Right lobe of liver (tissue), 6 donors: ENCODE measurements around the gene ADGRL3. TPM values are rescaled to one million over a fixed set of nuclear protein-coding genes. Genes with fewer than 3 reads are reported as not detected.

ENCODE experiments used
- ATAC-seq, 4 donors: fragments of 200-7000 bp; cut with Tn5 transposase; one replicate each; pipeline ENCODE4 v1.9.1; 2020; ENCODE audit warnings: mild to moderate bottlenecking in 4 of 4, moderate library complexity in 4 of 4
- DNase-seq, 3 donors: peaks; one replicate each; pipeline ENCODE4 v3.0.0-alpha.2; 2020
- H3K27ac ChIP-seq, 3 donors: fragments of 200-600 bp; one replicate each; pipeline ENCODE4 v1.8.0; 2022
- H3K27me3 ChIP-seq, 2 donors: fragments of 200-600 bp; one replicate each; pipeline ENCODE4 v1.8.0; 2022
- H3K36me3 ChIP-seq, 4 donors: fragments of 200-600 bp; sonication (generic) in 1 of 4; one replicate each; pipeline versions ENCODE4 v1.5.1 to v1.8.0; 2017 to 2022; ENCODE audit warnings: control low read depth in 1 of 4
- H3K4me1 ChIP-seq, 4 donors: fragments of 200-600 bp; sonication (generic) in 1 of 4; one replicate each; pipeline versions ENCODE4 v1.5.1 to v1.8.0; 2017 to 2022; ENCODE audit warnings: control low read depth in 1 of 4
- H3K4me3 ChIP-seq, 3 donors: fragments of 200-600 bp; one replicate each; pipeline ENCODE4 v1.8.0; 2022
- H3K9me3 ChIP-seq, 4 donors: fragments of 200-600 bp; sonication (generic) in 1 of 4; one replicate each; pipeline versions ENCODE4 v1.5.1 to v1.8.0; 2017 to 2022; ENCODE audit warnings: control low read depth in 1 of 4
- CTCF ChIP-seq, 4 donors: fragments of 200-600 bp in 3 of 4; fragments of 450-650 bp in 1 of 4; IDR thresholded peaks; one replicate each; pipeline versions ENCODE4 v1.5.1 to v1.8.0; 2016 to 2022; ENCODE audit warnings: antibody characterized with exemption in 4 of 4, mild to moderate bottlenecking in 2 of 4
- POLR2A ChIP-seq: fragments of 450-650 bp; IDR thresholded peaks from one replicate; pipeline ENCODE4 v1.6.1; 2017; ENCODE audit warnings: antibody characterized with exemption, mild to moderate bottlenecking
- WGBS: methylation state at CpG from one replicate; pipeline ENCODE4 v1.1.6; 2018; ENCODE audit warnings: low coverage, low lambda C conversion rate; ENCODE audit not compliant: insufficient coverage; ENCODE audit errors: missing lambda C conversion rate; 5-methylcytosine and 5-hydroxymethylcytosine counted together
- intact Hi-C, 2 donors: fragments of 100-400 bp; cut with DNase I; formaldehyde crosslinking; loops; one replicate each; pipeline versions ENCODE4 v1.11.2 to v1.14.1; 2022
- total RNA-seq, 6 experiments: library from RNA; depleted of rRNA in 2 of 6; stranded (reverse); fragments of >200 nt in 2 of 6; fragmentation: NEBNext Ultra II Directional in 3 of 6; extraction: Animal tissue kit (Norgen Biotek cat#: 25700) in 3 of 6; gene quantifications; one replicate each; pipeline versions ENCODE4 v1.1.0 to v1.2.4, GENCODE V29; 2016 to 2023
- donor health status: DM: no; HTN: yes; CAD: no.
- donor health status: DM: no; HTN: no; CAD: no.
- donor health status: DM: no; HTN: no; CAD: no.
- donor health status: DM: no; HTN: yes; CAD: no.
- donor health status: DM: no; HTN: yes; CAD: no.

ADGRL3 gene
- total RNA-seq, 6 experiments from 2014 or later, result 0.06 to 1.1 (median 0.35) TPM

- WGBS, result 29% methylated on average over 1 of the region's 1 CpG
- Histone ChIP-seq H3K27me3 (no peaks in the 10 kb centered on the region), H3K27ac (no peak overlapping the region), H3K4me3 (no peak overlapping the region), H3K9me3 (no peaks in the 10 kb centered on the region), H3K36me3 (no peaks in the 10 kb centered on the region), H3K4me1 (no peaks in the 10 kb centered on the region)
- TF ChIP-seq POLR2A (no peak), CTCF (IDR thresholded peaks at IDR 0.05) (no peak)
- DNase-seq (no peak), ATAC-seq (no peak)
- intact Hi-C loops, result no loop called here
Measured at GRCh38 chr4:61320154-61320553, 120.0 kb downstream of the ADGRL3 start.

- Histone ChIP-seq H3K27ac (no peak overlapping the region), H3K27me3 (no peaks in the 10 kb centered on the region), H3K36me3 (no peaks in the 10 kb centered on the region), H3K4me3 (no peak overlapping the region), H3K9me3 (no peaks in the 10 kb centered on the region), H3K4me1 (no peaks in the 10 kb centered on the region)
- no peak for DNase-seq
- intact Hi-C loops, result no loop called here
- TF ChIP-seq POLR2A (no peak), CTCF (IDR thresholded peaks at IDR 0.05) (no peak)
- no peak for ATAC-seq
- WGBS, result 28% methylated on average over 1 of the region's 1 CpG
Measured at GRCh38 chr4:61320631-61321030, 120.5 kb downstream of the ADGRL3 start.

GRCh38 chr4:61332693-61333092 lies 132.6 kb downstream of the ADGRL3 start:
- no peak for ATAC-seq
- Histone ChIP-seq H3K4me1 (no peaks in the 10 kb centered on the region), H3K4me3 (no peak overlapping the region), H3K27me3 (no peaks in the 10 kb centered on the region), H3K9me3 (no peaks in the 10 kb centered on the region), H3K36me3 (no peaks in the 10 kb centered on the region), H3K27ac (no peak overlapping the region)
- intact Hi-C loops, result no loop called here
- TF ChIP-seq POLR2A, result no peak
- TF ChIP-seq CTCF (IDR thresholded peaks at IDR 0.05), result no peak
- 55% methylated on average over 4 of the region's 4 CpGs for WGBS
- DNase-seq, result no peak

GRCh38 chr4:61333490-61333889 lies 133.4 kb downstream of the ADGRL3 start:
- Histone ChIP-seq H3K27ac (no peak overlapping the region), H3K27me3 (no peaks in the 10 kb centered on the region), H3K9me3 (no peaks in the 10 kb centered on the region), H3K36me3 (no peaks in the 10 kb centered on the region), H3K4me3 (no peak overlapping the region), H3K4me1 (no peaks in the 10 kb centered on the region)
- TF ChIP-seq CTCF (IDR thresholded peaks at IDR 0.05) (no peak), POLR2A (no peak)
- intact Hi-C loops, result no loop called here
- WGBS, result 33% methylated on average over 1 of the region's 1 CpG
- DNase-seq, result no peak
- no peak for ATAC-seq

- Histone ChIP-seq H3K9me3 (no peaks in the 10 kb centered on the region), H3K27ac (no peak overlapping the region), H3K4me1 (no peaks in the 10 kb centered on the region), H3K27me3 (no peaks in the 10 kb centered on the region), H3K36me3 (no peaks in the 10 kb centered on the region), H3K4me3 (no peak overlapping the region)
- DNase-seq, result no peak
- no peak for ATAC-seq
- intact Hi-C loops, result no loop called here
- WGBS, result 36% methylated on average over 3 of the region's 3 CpGs
- TF ChIP-seq CTCF (IDR thresholded peaks at IDR 0.05) (no peak), POLR2A (no peak)
Measured at GRCh38 chr4:61335241-61335763, 135.2 kb downstream of the ADGRL3 start.
